Measurements from ENCODE around the gene NFXL1. TPM values are rescaled to one million over a fixed set of nuclear protein-coding genes. Genes with fewer than 3 reads are reported as not detected.

Gene NFXL1
- total RNA-seq, 3 donors from 2014 or later = 12.0 to 14.1 (median 12.0) TPM

DNA sequence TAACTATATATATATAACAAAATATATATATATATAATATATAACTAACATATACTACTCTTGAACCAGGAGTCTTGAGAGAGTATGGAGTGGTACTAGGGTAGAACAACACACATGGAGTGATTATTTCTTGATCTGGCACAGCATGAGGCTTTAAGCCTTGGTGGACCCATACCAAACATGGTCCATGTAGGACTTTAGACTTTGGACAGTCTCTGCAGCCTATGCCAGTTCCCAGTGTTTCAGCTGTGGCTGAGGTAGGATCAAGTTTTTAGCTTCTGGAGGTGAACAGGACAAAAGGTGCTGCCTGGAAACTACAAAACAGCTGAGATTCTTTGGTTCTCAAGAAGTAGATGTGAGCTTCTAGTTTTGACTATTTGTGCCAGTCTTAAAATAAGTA is 97.1 kb downstream of the NFXL1 start:
- Histone ChIP-seq H3K9me3 (no peaks in the 10 kb centered on the region), H3K36me3 (ENCODE audit: low read depth) (no peaks in the 10 kb centered on the region), H3K4me3 (no peak overlapping the region), H3K4me1 (ENCODE audit: low read depth) (no peaks in the 10 kb centered on the region)
- DNase-seq (no peak), ATAC-seq (no peak)
- intact Hi-C loops (cut with DNase I, micrococcal nuclease) = no loop called here
- TF ChIP-seq, protein P1, sequence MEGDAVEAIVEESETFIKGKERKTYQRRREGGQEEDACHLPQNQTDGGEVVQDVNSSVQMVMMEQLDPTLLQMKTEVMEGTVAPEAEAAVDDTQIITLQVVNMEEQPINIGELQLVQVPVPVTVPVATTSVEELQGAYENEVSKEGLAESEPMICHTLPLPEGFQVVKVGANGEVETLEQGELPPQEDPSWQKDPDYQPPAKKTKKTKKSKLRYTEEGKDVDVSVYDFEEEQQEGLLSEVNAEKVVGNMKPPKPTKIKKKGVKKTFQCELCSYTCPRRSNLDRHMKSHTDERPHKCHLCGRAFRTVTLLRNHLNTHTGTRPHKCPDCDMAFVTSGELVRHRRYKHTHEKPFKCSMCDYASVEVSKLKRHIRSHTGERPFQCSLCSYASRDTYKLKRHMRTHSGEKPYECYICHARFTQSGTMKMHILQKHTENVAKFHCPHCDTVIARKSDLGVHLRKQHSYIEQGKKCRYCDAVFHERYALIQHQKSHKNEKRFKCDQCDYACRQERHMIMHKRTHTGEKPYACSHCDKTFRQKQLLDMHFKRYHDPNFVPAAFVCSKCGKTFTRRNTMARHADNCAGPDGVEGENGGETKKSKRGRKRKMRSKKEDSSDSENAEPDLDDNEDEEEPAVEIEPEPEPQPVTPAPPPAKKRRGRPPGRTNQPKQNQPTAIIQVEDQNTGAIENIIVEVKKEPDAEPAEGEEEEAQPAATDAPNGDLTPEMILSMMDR (IDR thresholded peaks at IDR 0.05) = no peak

DNA sequence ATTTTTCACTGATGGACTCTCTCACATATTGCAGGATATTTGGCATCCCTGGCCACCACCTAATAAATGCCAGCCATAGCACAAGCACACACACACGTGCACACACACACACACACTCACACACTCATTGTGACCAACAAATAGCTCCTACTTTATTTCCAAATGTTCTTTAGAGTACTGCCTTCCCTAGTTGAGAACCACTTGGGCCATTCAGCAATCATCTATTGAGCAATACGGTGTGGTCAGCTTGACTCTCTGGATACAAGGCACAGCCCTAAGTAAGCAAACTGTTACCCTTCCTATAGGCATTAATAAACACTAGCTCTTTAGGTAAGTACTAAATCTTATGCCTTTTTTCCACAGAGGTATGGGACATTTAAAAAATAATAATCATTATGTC is 97.6 kb downstream of the NFXL1 start:
- ATAC-seq = no peak
- Histone ChIP-seq H3K4me1 (ENCODE audit: low read depth) (no peaks in the 10 kb centered on the region), H3K36me3 (ENCODE audit: low read depth) (no peaks in the 10 kb centered on the region), H3K9me3 (no peaks in the 10 kb centered on the region), H3K4me3 (no peak overlapping the region)
- no peak for DNase-seq
- TF ChIP-seq, protein P1 (IDR thresholded peaks at IDR 0.05) = no peak
- intact Hi-C loops (cut with DNase I, micrococcal nuclease) = no loop called here

DNA sequence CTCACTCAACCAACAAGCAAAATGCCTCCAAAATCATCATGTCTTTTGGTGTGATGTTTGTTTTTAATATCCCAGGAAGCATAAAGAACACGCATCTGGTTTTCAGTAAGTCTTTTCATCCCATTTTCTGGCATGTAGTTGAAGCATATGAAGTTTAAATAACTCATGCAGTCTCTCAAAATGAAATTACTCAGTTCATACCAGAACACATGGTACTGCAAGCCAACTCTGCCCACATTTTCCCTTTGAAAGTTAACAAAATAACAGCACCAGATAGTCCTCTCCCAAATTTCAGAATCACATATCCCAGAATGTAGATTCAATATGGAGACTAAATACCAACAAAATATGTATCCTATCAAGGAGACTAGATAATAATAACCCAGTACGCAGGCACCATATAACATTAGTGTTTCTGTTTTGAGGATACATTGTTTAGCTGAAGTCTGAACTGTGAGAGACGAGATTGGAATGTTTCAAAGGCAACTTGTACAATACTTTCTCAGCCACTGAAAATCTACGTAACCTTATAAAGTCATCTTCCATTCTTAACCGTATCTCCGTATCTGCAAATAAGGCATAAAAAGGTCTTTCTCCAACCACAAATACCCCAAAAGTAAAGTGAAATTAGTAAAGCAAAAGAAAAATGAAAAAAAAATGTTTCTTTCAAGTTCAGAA is 99.6 kb downstream of the NFXL1 start:
- intact Hi-C loops (cut with DNase I, micrococcal nuclease) = no loop called here
- H3K4me3 ChIP-seq = no peak overlapping the region
- TF ChIP-seq, protein P1 (IDR thresholded peaks at IDR 0.05) = no peak
- H3K4me1 ChIP-seq (ENCODE audit: low read depth) = no peaks in the 10 kb centered on the region
- H3K9me3 ChIP-seq = no peaks in the 10 kb centered on the region
- ATAC-seq = no peak
- DNase-seq = no peak
- H3K36me3 ChIP-seq (ENCODE audit: low read depth) = no peaks in the 10 kb centered on the region

DNA sequence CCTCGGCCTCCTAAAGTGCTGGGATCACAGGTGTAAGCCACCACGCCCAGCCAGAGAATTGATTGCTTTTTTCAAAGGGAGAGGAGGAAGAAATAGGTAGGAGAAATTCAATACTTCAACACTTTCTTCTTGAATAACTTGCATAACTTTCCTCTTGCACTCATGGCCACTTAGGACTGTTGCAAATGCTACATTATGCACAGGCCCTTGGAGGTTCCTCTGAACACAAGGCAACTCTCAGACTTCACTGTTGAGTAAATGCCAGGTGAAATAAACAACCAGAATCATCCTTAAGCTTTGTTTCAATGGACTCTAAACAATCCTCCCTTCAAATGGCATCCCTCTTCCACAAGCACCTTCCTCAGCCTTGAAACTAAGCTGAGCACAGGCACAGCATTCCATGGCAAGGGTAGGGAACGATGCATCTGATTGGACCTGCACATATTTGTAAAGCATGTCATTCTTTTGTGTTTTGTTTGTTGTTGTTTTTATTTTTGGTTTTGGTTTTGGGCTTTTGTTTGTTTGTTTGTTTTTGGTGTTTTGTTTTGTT is 104.7 kb downstream of the NFXL1 start:
- DNase-seq (no peak), ATAC-seq (no peak)
- Histone ChIP-seq H3K36me3 (ENCODE audit: low read depth) (no peaks in the 10 kb centered on the region), H3K4me1 (ENCODE audit: low read depth) (no peaks in the 10 kb centered on the region), H3K4me3 (no peak overlapping the region), H3K9me3 (no peaks in the 10 kb centered on the region)
- TF ChIP-seq, protein P1 (IDR thresholded peaks at IDR 0.05) = no peak
- intact Hi-C loops (cut with DNase I, micrococcal nuclease) = no loop called here

DNA sequence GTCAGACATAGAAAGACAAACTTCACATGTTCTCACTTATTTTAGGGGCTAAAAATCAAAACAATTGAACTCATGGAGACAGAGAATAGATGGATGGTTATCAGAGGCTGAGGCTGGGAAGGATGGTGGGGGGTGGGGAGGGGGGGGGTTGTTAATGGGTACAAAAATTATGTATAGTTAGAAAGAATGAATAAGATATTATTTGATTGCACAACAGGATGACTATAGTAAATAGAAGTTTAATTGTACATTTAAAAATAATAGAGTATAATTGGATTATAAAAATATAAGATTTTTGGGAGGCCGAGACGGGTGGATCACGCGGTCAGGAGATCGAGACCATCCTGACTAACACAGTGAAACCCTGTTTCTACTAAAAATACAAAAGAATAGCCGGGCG is 109.8 kb downstream of the NFXL1 start:
- TF ChIP-seq, protein P1 (IDR thresholded peaks at IDR 0.05) = no peak
- Histone ChIP-seq H3K9me3 (no peaks in the 10 kb centered on the region), H3K4me1 (ENCODE audit: low read depth) (no peaks in the 10 kb centered on the region), H3K4me3 (no peak overlapping the region), H3K36me3 (ENCODE audit: low read depth) (no peaks in the 10 kb centered on the region)
- DNase-seq (no peak), ATAC-seq (no peak)
- intact Hi-C loops (cut with DNase I, micrococcal nuclease) = no loop called here

Measured in mucosa of descending colon (tissue), 3 donors.